ENCODE measurements around the gene FNDC5. TPM values are rescaled to one million over a fixed set of nuclear protein-coding genes. Genes with fewer than 3 reads are reported as not detected.

FNDC5 gene
- polyA plus RNA-seq, 1 donor (not counting 4 experiments of a cell fraction or from before 2014, with no cell fraction given), result not detected

DNA sequence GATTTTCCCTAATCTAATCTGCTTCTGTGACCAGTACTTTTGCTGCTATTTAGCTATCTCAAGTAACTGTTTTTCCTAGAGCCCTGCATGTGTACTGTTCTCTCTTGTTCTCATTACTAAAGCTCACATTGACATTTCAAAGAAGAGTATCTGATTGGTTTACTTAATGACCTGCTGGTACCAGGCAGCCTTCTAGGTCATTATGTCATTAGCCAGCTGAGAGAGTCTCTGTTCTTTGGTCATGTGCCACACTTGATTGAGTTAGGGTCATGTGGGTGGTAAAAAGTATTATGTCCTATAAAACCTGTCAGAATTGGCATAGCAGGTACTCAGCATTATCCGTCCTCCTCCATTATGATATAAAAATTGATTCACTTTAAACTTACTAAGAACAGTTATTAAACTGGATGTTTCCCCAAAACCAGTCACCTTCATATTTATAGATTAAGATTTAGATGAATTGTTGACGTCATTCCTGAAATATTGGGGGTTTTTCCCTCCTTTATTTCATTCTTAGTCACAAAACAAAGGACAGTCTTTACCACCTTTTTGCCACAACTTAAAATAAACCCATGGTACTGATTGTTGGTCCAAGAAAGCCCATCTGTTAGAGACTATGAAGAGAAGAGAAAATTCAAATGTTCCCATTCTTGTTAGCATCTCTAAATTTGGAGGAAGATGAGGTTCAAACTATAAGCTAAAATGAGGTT is 22.2 kb downstream of the FNDC5 start:
- no peak overlapping the region for H2AFZ ChIP-seq (ENCODE audit: control insufficient read depth, low read length)
- no peaks in the 10 kb centered on the region for H3K79me2 ChIP-seq (ENCODE audit: control insufficient read depth, insufficient read depth, low read length)
- H3K9me3 ChIP-seq (ENCODE audit: control insufficient read depth, low read depth, low read length), result no peaks in the 10 kb centered on the region
- no peak overlapping the region for H3K27ac ChIP-seq (ENCODE audit: control insufficient read depth, insufficient read depth, low read length)
- FAIRE-seq, result no peak
- dilution Hi-C loops (cut with MboI; ENCODE audit: extremely low pct_ligation_motif_present, low sequenced_read_pairs), result no loop called here
- TF ChIP-seq EZH2 (IDR thresholded peaks at IDR 0.05; ENCODE audit: low read length), result no peak
- TF ChIP-seq, protein P1, sequence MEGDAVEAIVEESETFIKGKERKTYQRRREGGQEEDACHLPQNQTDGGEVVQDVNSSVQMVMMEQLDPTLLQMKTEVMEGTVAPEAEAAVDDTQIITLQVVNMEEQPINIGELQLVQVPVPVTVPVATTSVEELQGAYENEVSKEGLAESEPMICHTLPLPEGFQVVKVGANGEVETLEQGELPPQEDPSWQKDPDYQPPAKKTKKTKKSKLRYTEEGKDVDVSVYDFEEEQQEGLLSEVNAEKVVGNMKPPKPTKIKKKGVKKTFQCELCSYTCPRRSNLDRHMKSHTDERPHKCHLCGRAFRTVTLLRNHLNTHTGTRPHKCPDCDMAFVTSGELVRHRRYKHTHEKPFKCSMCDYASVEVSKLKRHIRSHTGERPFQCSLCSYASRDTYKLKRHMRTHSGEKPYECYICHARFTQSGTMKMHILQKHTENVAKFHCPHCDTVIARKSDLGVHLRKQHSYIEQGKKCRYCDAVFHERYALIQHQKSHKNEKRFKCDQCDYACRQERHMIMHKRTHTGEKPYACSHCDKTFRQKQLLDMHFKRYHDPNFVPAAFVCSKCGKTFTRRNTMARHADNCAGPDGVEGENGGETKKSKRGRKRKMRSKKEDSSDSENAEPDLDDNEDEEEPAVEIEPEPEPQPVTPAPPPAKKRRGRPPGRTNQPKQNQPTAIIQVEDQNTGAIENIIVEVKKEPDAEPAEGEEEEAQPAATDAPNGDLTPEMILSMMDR (optimal IDR thresholded peaks at IDR 0.05 in 1 of 3, IDR thresholded peaks at IDR 0.05 in 1 of 3, conservative IDR thresholded peaks at IDR 0.05 in 1 of 3; ENCODE audit: extremely low read depth in 1 of 3, insufficient read depth in 2 of 3, low read length in 3 of 3), result no peak
- no peaks in the 10 kb centered on the region for H3K9me1 ChIP-seq (ENCODE audit: control insufficient read depth, extremely low read depth, insufficient read depth, low read length)
- H3K4me2 ChIP-seq (ENCODE audit: control insufficient read depth, extremely low read depth, insufficient read depth, low read depth, low read length), result no peak overlapping the region
- H3K36me3 ChIP-seq (ENCODE audit: control insufficient read depth in 2 of 2, extremely low read depth in 1 of 2, insufficient read depth in 2 of 2, low read length in 2 of 2), result peaks cover 2 to 6% of the 10 kb centered on the region in 2 experiments
- no peak overlapping the region for H3K9ac ChIP-seq (ENCODE audit: control insufficient read depth, extremely low read depth, insufficient read depth, low read length)
- H3K4me1 ChIP-seq (ENCODE audit: control insufficient read depth, extremely low read depth, insufficient read depth, low read length), result no peaks in the 10 kb centered on the region
- H3K27me3 ChIP-seq (ENCODE audit: control insufficient read depth, extremely low read depth, insufficient read depth, low read length), result no peaks in the 10 kb centered on the region
- no peak overlapping the region for H3K4me3 ChIP-seq (ENCODE audit: control insufficient read depth in 2 of 3, extremely low read depth in 1 of 3, insufficient read depth in 2 of 3, low read depth in 1 of 3, low read length in 3 of 3)
- H4K20me1 ChIP-seq (ENCODE audit: control insufficient read depth, extremely low read depth, insufficient read depth, low read length), result no peaks in the 10 kb centered on the region
- no peak for DNase-seq (ENCODE audit: low read depth, low spot score)

DNA sequence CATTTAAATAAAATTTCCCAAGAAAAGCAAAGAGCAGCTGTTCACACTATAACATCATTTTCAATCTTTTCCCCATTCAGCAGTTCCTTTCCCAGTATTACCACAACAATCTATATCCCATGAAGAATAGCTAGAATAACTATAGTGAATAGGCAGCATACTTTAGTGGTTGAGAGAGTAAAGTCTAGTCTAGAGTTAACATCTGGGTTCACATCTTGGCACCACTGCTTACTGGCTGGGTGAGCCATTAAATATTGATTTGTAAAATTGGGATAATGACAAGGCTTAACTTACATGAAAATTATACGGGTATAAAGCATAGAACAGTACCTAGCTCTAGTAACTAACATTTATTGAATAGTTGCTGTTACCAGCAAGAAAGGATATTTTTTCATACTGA is 38.8 kb downstream of the FNDC5 start:
- H3K4me2 ChIP-seq (ENCODE audit: control insufficient read depth, extremely low read depth, insufficient read depth, low read depth, low read length), result no peak overlapping the region
- H3K9me3 ChIP-seq (ENCODE audit: control insufficient read depth, low read depth, low read length), result no peaks in the 10 kb centered on the region
- no peak overlapping the region for H3K27ac ChIP-seq (ENCODE audit: control insufficient read depth, insufficient read depth, low read length)
- DNase-seq (ENCODE audit: low read depth, low spot score), result no peak
- H3K9me1 ChIP-seq (ENCODE audit: control insufficient read depth, extremely low read depth, insufficient read depth, low read length), result no peaks in the 10 kb centered on the region
- H2AFZ ChIP-seq (ENCODE audit: control insufficient read depth, low read length), result no peak overlapping the region
- H3K4me3 ChIP-seq (ENCODE audit: control insufficient read depth in 2 of 3, extremely low read depth in 1 of 3, insufficient read depth in 2 of 3, low read depth in 1 of 3, low read length in 3 of 3), result no peak overlapping the region
- FAIRE-seq, result no peak
- no peaks in the 10 kb centered on the region for H3K4me1 ChIP-seq (ENCODE audit: control insufficient read depth, extremely low read depth, insufficient read depth, low read length)
- no peaks in the 10 kb centered on the region for H3K27me3 ChIP-seq (ENCODE audit: control insufficient read depth, extremely low read depth, insufficient read depth, low read length)
- H3K36me3 ChIP-seq (ENCODE audit: control insufficient read depth in 2 of 2, extremely low read depth in 1 of 2, insufficient read depth in 2 of 2, low read length in 2 of 2), result peaks cover 7 to 14% of the 10 kb centered on the region in 2 experiments
- dilution Hi-C loops (cut with MboI; ENCODE audit: extremely low pct_ligation_motif_present, low sequenced_read_pairs), result no loop called here
- no peaks in the 10 kb centered on the region for H3K79me2 ChIP-seq (ENCODE audit: control insufficient read depth, insufficient read depth, low read length)
- TF ChIP-seq, protein P1 (optimal IDR thresholded peaks at IDR 0.05 in 1 of 3, IDR thresholded peaks at IDR 0.05 in 1 of 3, conservative IDR thresholded peaks at IDR 0.05 in 1 of 3; ENCODE audit: extremely low read depth in 1 of 3, insufficient read depth in 2 of 3, low read length in 3 of 3), result no peak
- no peak for TF ChIP-seq EZH2 (IDR thresholded peaks at IDR 0.05; ENCODE audit: low read length)
- H3K9ac ChIP-seq (ENCODE audit: control insufficient read depth, extremely low read depth, insufficient read depth, low read length), result no peak overlapping the region
- no peaks in the 10 kb centered on the region for H4K20me1 ChIP-seq (ENCODE audit: control insufficient read depth, extremely low read depth, insufficient read depth, low read length)

All from keratinocyte (primary cell).